ENCODE data around the gene DUSP3. TPM values are rescaled to one million over a fixed set of nuclear protein-coding genes. Genes with fewer than 3 reads are reported as not detected.

The DUSP3 gene
- total and polyA plus RNA-seq, 2 of the 13 experiments (the other 11 are each of a cell fraction or from before 2014, with no cell fraction given) = 60.0 to 71.5 TPM

DNA sequence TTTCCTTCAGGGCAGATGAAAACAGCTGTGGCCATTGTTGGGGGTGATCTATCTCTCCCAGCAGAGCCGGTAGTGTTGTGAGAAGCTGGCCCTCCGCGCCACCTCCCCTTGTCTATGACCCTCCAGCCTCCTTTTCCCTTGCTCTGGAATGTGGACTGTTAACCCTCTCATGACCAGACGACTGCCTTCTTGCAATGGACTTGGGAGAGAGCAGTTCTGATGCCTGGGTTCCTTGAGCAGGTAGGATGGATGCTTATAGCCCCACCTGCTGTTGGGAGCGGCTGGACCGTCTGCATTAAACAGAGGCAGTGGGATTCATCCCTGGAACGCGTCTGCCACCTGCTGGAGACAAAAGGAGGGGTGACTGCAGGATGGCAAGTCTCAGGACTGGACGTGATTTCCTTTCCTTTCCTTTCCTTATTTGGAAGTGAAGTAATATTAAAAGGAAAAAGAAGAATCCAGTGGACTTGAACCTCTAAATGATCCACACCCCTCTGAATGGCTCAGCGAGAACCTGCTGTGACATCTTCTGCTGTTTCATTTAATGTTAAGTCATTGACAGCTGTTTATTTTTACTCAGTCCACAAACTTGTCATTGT is 18.4 kb downstream of the DUSP3 start (continued):
- TF ChIP-seq ZNF335 (CRISPR knock-in tag; IDR thresholded peaks at IDR 0.05) (0 out of 2 replicates have a peak, but pooled peaks have one; percentile 40), IKZF1 (IDR thresholded peaks at IDR 0.05) (no peak), AHR (CRISPR knock-in tag; IDR thresholded peaks at IDR 0.05) (0 out of 2 replicates have a peak, but pooled peaks have one; percentile 55), BCL6 (CRISPR knock-in tag; IDR thresholded peaks at IDR 0.05) (peak; percentile 43; the same call in 1 of the 2 replicates), GABPB1 (CRISPR knock-in tag; IDR thresholded peaks at IDR 0.05) (peak; percentile 40; the same call in 1 of the 2 replicates), MXI1 (IDR thresholded peaks at IDR 0.05; ENCODE audit: borderline replicate concordance, low read depth, low read length) (0 out of 3 replicates have a peak, but pooled peaks have one; percentile 55), IRF2 (CRISPR knock-in tag; IDR thresholded peaks at IDR 0.05) (peak; percentile 92), GATAD1 (CRISPR knock-in tag; IDR thresholded peaks at IDR 0.05) (peak; percentile 74), RARA (CRISPR knock-in tag; IDR thresholded peaks at IDR 0.05) (peak; percentile 32; the same call in 1 of the 2 replicates), EEA1 (CRISPR knock-in tag; IDR thresholded peaks at IDR 0.05; ENCODE audit: borderline replicate concordance) (no peak), SRF (IDR thresholded peaks at IDR 0.05; ENCODE audit: low read depth, low read length) (peak; percentile 93), ZNF234 (CRISPR knock-in tag; conservative IDR thresholded peaks at IDR 0.05) (no peak), KDM5B (CRISPR knock-in tag; IDR thresholded peaks at IDR 0.05; ENCODE audit: borderline replicate concordance) (peak; percentile 43; the same call in 1 of the 2 replicates), FOXC1 (CRISPR knock-in tag; IDR thresholded peaks at IDR 0.05; ENCODE audit: borderline replicate concordance) (peak; percentile 44; the same call in 1 of the 2 replicates), ZNF567 (CRISPR knock-in tag; IDR thresholded peaks at IDR 0.05; ENCODE audit: borderline replicate concordance) (peak; percentile 69; the same call in 1 of the 2 replicates), DNMT3B (CRISPR knock-in tag; conservative IDR thresholded peaks at IDR 0.05) (0 out of 2 replicates have a peak, but pooled peaks have one; percentile 85), ZFP1 (CRISPR knock-in tag; IDR thresholded peaks at IDR 0.05) (peak; percentile 89; the same call in 1 of the 2 replicates), TBX2 (CRISPR knock-in tag; IDR thresholded peaks at IDR 0.05; ENCODE audit: borderline replicate concordance) (0 out of 2 replicates have a peak, but pooled peaks have one; percentile 27), BHLHE40 (IDR thresholded peaks at IDR 0.05; ENCODE audit: low read length) (peak; percentile 44; the same call in 1 of the 2 replicates), TBL1XR1 (IDR thresholded peaks at IDR 0.05; ENCODE audit: borderline replicate concordance, low read length, partially characterized antibody) (no peak), YEATS2 (CRISPR knock-in tag; IDR thresholded peaks at IDR 0.05; ENCODE audit: borderline replicate concordance) (peak; percentile 76; the same call in 1 of the 2 replicates), ZSCAN9 (CRISPR knock-in tag; IDR thresholded peaks at IDR 0.05; ENCODE audit: borderline replicate concordance) (peak; percentile 56; the same call in 1 of the 2 replicates), ZNF510 (CRISPR knock-in tag; IDR thresholded peaks at IDR 0.05; ENCODE audit: low read depth) (peak; percentile 55; the same call in 1 of the 2 replicates)
- TF ChIP-seq, protein P1, sequence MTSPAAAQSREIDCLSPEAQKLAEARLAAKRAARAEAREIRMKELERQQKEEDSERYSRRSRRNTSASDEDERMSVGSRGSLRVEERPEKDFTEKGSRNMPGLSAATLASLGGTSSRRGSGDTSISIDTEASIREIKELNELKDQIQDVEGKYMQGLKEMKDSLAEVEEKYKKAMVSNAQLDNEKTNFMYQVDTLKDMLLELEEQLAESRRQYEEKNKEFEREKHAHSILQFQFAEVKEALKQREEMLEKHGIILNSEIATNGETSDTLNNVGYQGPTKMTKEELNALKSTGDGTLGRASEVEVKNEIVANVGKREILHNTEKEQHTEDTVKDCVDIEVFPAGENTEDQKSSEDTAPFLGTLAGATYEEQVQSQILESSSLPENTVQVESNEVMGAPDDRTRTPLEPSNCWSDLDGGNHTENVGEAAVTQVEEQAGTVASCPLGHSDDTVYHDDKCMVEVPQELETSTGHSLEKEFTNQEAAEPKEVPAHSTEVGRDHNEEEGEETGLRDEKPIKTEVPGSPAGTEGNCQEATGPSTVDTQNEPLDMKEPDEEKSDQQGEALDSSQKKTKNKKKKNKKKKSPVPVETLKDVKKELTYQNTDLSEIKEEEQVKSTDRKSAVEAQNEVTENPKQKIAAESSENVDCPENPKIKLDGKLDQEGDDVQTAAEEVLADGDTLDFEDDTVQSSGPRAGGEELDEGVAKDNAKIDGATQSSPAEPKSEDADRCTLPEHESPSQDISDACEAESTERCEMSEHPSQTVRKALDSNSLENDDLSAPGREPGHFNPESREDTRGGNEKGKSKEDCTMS (CRISPR knock-in tag; conservative IDR thresholded peaks at IDR 0.05) = no peak
- TF ChIP-seq, protein P2, sequence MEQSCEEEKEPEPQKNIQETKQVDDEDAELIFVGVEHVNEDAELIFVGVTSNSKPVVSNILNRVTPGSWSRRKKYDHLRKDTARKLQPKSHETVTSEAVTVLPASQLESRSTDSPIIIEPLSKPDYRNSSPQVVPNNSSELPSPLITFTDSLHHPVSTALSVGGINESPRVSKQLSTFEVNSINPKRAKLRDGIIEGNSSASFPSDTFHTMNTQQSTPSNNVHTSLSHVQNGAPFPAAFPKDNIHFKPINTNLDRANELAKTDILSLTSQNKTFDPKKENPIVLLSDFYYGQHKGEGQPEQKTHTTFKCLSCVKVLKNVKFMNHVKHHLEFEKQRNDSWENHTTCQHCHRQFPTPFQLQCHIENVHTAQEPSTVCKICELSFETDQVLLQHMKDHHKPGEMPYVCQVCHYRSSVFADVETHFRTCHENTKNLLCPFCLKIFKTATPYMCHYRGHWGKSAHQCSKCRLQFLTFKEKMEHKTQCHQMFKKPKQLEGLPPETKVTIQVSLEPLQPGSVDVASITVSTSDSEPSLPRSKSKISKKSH (CRISPR knock-in tag; IDR thresholded peaks at IDR 0.05; ENCODE audit: borderline replicate concordance) = 0 out of 2 replicates have a peak, but pooled peaks have one; percentile 41
- TF ChIP-seq, protein P3, sequence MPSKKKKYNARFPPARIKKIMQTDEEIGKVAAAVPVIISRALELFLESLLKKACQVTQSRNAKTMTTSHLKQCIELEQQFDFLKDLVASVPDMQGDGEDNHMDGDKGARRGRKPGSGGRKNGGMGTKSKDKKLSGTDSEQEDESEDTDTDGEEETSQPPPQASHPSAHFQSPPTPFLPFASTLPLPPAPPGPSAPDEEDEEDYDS (CRISPR knock-in tag; IDR thresholded peaks at IDR 0.05) = 0 out of 2 replicates have a peak, but pooled peaks have one; percentile 38
- TF ChIP-seq, protein P4, sequence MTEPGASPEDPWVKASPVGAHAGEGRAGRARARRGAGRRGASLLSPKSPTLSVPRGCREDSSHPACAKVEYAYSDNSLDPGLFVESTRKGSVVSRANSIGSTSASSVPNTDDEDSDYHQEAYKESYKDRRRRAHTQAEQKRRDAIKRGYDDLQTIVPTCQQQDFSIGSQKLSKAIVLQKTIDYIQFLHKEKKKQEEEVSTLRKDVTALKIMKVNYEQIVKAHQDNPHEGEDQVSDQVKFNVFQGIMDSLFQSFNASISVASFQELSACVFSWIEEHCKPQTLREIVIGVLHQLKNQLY (CRISPR knock-in tag; IDR thresholded peaks at IDR 0.05) = peak; percentile 58; the same call in 1 of the 2 replicates
